ENCODE measurements around the gene SCGB1C1.
"Not testable (repeated sequence)": the region's sequence is repeated elsewhere in the genome, so short reads cannot be mapped to it uniquely, and the experiment has no call there.

SCGB1C1 gene

GRCh38 chr11:216081-216974, 23.4 kb downstream of the SCGB1C1 start:
- no peak overlapping the region for H3K4me3 ChIP-seq (ENCODE audit: low read length)
- DNase-seq (ENCODE audit: low read depth) = no peak
- no peak for TF ChIP-seq CTCF (conservative IDR thresholded peaks at IDR 0.05; ENCODE audit: low read depth, low read length)

GRCh38 chr11:217704-218103, 24.8 kb downstream of the SCGB1C1 start:
- DNase-seq (ENCODE audit: low read depth) = no peak
- TF ChIP-seq CTCF (conservative IDR thresholded peaks at IDR 0.05; ENCODE audit: low read depth, low read length) = no peak

GRCh38 chr11:218815-219593, 26.1 kb downstream of the SCGB1C1 start:
- no peak for TF ChIP-seq CTCF (conservative IDR thresholded peaks at IDR 0.05; ENCODE audit: low read depth, low read length)
- DNase-seq (ENCODE audit: low read depth) = no peak
- no peak overlapping the region for H3K4me3 ChIP-seq (ENCODE audit: low read length)

More at GRCh38 chr11:217704-218103, 24.8 kb downstream of the SCGB1C1 start:
- no peak overlapping the region for H3K4me3 ChIP-seq (ENCODE audit: low read length)

- H3K4me3 ChIP-seq (ENCODE audit: low read length); DNase-seq (ENCODE audit: low read depth): not testable (repeated sequence)
These were observed 27.9 kb downstream of the SCGB1C1 start for GRCh38 chr11:220641-221215.

- no peak overlapping the region for H3K4me3 ChIP-seq (ENCODE audit: low read length)
- TF ChIP-seq CTCF (conservative IDR thresholded peaks at IDR 0.05; ENCODE audit: low read depth, low read length) = no peak
- no peak for DNase-seq (ENCODE audit: low read depth)
These were observed 28.7 kb downstream of the SCGB1C1 start for GRCh38 chr11:221539-221938.

GRCh38 chr11:221998-222789, 29.3 kb downstream of the SCGB1C1 start:
- TF ChIP-seq CTCF (conservative IDR thresholded peaks at IDR 0.05; ENCODE audit: low read depth, low read length) = no peak
- no peak for DNase-seq (ENCODE audit: low read depth)
- H3K4me3 ChIP-seq (ENCODE audit: low read length) = no peak overlapping the region

All from retinal pigment epithelial cell (primary cell).